Uterus (tissue), 4 donors: Measurements from ENCODE around the gene F5. TPM values are rescaled to one million over a fixed set of nuclear protein-coding genes. Genes with fewer than 3 reads are reported as not detected.

Source experiments
- DNase-seq, 2 donors: peaks; one replicate each; pipeline ENCODE4 v3.0.0-alpha.2; 2019 to 2020
- H3K27ac ChIP-seq, 2 donors: fragments of 200-600 bp; sonication (generic); 1 replicate in 1 of 2; 2 replicates in 1 of 2; pipeline ENCODE4 v1.5.1; 2016 to 2018
- H3K27me3 ChIP-seq, 2 donors: fragments of 200-600 bp; sonication (generic); one replicate each; pipeline ENCODE4 v1.5.1; 2018 to 2019; ENCODE audit warnings: control low read depth in 1 of 2
- H3K36me3 ChIP-seq, 2 donors: fragments of 200-600 bp; sonication (generic); one replicate each; pipeline ENCODE4 v1.5.1; 2019; ENCODE audit warnings: control low read depth in 1 of 2
- H3K4me1 ChIP-seq, 2 donors: fragments of 200-600 bp; sonication (generic); one replicate each; pipeline ENCODE4 v1.5.1; 2018 to 2019; ENCODE audit warnings: control low read depth in 1 of 2
- H3K4me3 ChIP-seq, 2 donors: fragments of 200-600 bp; sonication (generic); 1 replicate in 1 of 2; 2 replicates in 1 of 2; pipeline ENCODE4 v1.5.1; 2018 to 2019; ENCODE audit warnings: mild to moderate bottlenecking in 1 of 2
- H3K9me3 ChIP-seq, 2 donors: fragments of 200-600 bp; sonication (generic); one replicate each; pipeline ENCODE4 v1.5.1; 2019; ENCODE audit warnings: control low read depth in 1 of 2
- POLR2A ChIP-seq, 2 donors: fragments of 450-650 bp; IDR thresholded peaks; one replicate each; pipeline ENCODE4 v1.6.1; 2016; ENCODE audit warnings: antibody characterized with exemption in 2 of 2, mild to moderate bottlenecking in 1 of 2, moderate library complexity in 1 of 2
- intact Hi-C: fragments of 100-400 bp; cut with DNase I; formaldehyde crosslinking; loops from one replicate; pipeline ENCODE4 v1.15.1; 2023; ENCODE audit warnings: low total_unique reads
- total RNA-seq, 4 donors: library from RNA; depleted of rRNA in 3 of 4; stranded (reverse); fragments of >200 nt in 3 of 4; gene quantifications; one replicate each; pipeline versions ENCODE4 v1.1.0 to v1.2.4, GENCODE V29; 2014 to 2023
- TF ChIP-seq, protein P1 (sequence below), 4 experiments: fragments of 200-600 bp in 2 of 4; fragments of 450-650 bp in 2 of 4; sonication (generic) in 2 of 4; IDR thresholded peaks; one replicate each; pipeline ENCODE4 v1.5.1; 2016 to 2019; ENCODE audit warnings: antibody characterized with exemption in 4 of 4, mild to moderate bottlenecking in 2 of 4, moderate library complexity in 1 of 4
- donor health status: DM: yes; HTN: yes; CAD: no.

Gene F5
- total RNA-seq, 4 donors from 2014 or later = under 0.01 to 1.3 (median 0.43) TPM; not detected in 1

DNA sequence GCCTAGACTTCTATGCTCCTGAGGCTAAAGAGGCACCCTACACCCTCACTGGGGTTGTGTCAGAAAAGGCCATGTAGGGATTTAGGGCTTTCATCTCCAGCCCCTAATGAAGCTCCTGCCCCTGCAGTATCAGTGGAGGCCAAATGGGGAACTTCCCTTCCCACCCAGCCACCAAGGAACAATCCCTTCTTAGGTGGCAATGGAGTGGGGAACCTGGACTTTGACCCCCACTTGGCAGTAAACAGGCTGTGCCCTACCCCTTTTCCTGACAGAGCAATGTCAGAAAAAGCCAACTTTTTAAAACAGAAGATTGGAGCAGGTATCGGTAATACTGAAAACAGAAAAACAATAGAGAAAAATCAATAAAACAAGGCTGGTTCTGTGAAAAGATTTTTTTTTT is 65.1 kb downstream of the F5 start:
- Histone ChIP-seq H3K9me3 (no peaks in the 10 kb centered on the region), H3K36me3 (no peaks in the 10 kb centered on the region), H3K27me3 (no peaks in the 10 kb centered on the region), H3K4me1 (no peaks in the 10 kb centered on the region), H3K27ac (no peak overlapping the region), H3K4me3 (no peak overlapping the region)
- DNase-seq = no peak
- TF ChIP-seq, protein P1, sequence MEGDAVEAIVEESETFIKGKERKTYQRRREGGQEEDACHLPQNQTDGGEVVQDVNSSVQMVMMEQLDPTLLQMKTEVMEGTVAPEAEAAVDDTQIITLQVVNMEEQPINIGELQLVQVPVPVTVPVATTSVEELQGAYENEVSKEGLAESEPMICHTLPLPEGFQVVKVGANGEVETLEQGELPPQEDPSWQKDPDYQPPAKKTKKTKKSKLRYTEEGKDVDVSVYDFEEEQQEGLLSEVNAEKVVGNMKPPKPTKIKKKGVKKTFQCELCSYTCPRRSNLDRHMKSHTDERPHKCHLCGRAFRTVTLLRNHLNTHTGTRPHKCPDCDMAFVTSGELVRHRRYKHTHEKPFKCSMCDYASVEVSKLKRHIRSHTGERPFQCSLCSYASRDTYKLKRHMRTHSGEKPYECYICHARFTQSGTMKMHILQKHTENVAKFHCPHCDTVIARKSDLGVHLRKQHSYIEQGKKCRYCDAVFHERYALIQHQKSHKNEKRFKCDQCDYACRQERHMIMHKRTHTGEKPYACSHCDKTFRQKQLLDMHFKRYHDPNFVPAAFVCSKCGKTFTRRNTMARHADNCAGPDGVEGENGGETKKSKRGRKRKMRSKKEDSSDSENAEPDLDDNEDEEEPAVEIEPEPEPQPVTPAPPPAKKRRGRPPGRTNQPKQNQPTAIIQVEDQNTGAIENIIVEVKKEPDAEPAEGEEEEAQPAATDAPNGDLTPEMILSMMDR (IDR thresholded peaks at IDR 0.05) = no peak
- no peak for TF ChIP-seq POLR2A (IDR thresholded peaks at IDR 0.05)
- intact Hi-C loops = no loop called here

DNA sequence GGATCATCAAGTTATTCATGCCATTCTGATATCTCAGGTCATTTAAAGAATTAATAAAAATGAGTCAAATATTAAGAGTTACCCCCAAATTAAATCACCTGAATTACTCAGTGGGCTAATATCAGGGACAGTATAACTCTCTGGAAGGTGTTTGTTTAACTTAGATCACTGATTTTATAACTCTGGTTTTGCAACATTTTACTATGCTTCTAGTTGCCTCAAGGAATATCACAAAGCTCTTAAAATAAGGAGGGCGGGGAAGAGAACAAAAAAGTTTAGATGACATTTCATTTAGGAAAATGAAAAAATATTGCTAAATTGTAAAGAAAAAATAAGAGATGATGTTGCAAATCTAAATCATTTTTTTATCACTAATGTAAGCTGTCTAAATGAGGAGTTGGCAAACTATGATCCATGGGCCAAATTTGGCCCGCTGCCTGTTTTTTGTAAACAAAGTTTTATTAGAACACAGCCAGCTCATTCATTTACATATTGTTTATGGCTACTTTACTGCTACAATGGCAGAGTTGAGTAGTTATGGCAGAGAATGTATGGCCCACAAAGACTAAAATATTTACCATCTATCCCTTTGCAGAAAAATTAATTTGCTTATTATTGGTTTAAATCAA is 68.6 kb downstream of the F5 start:
- Histone ChIP-seq H3K27ac (no peak overlapping the region), H3K36me3 (no peaks in the 10 kb centered on the region), H3K9me3 (no peaks in the 10 kb centered on the region), H3K27me3 (no peaks in the 10 kb centered on the region), H3K4me3 (no peak overlapping the region), H3K4me1 (no peaks in the 10 kb centered on the region)
- no peak for TF ChIP-seq POLR2A (IDR thresholded peaks at IDR 0.05)
- TF ChIP-seq, protein P1 (IDR thresholded peaks at IDR 0.05) = no peak
- intact Hi-C loops = no loop called here
- no peak for DNase-seq

DNA sequence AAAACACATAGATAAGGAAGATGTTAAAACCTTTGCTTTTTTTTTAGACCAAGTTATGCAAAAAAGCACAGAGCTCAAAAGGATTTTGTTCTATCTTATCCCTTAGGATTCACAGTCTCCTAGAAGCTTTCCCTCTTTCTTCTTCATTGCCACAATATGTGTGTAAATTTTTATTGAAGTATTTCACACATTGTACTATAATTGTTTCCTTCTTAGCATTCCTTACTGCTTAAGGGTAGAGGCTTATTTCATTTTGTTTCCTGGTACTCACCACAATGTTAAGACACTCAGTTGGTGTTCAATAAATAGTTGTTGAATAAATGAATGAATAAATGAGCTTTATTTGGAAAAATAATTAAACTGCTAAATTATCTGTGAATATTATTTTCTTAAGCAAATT is 70.6 kb downstream of the F5 start:
- no peaks in the 10 kb centered on the region for H3K9me3 ChIP-seq
- no peaks in the 10 kb centered on the region for H3K4me1 ChIP-seq
- intact Hi-C loops = no loop called here
- no peak overlapping the region for H3K4me3 ChIP-seq
- DNase-seq = no peak
- TF ChIP-seq, protein P1 (IDR thresholded peaks at IDR 0.05) = no peak
- TF ChIP-seq POLR2A (IDR thresholded peaks at IDR 0.05) = no peak
- H3K27me3 ChIP-seq = no peaks in the 10 kb centered on the region
- H3K36me3 ChIP-seq = no peaks in the 10 kb centered on the region
- H3K27ac ChIP-seq = no peak overlapping the region

DNA sequence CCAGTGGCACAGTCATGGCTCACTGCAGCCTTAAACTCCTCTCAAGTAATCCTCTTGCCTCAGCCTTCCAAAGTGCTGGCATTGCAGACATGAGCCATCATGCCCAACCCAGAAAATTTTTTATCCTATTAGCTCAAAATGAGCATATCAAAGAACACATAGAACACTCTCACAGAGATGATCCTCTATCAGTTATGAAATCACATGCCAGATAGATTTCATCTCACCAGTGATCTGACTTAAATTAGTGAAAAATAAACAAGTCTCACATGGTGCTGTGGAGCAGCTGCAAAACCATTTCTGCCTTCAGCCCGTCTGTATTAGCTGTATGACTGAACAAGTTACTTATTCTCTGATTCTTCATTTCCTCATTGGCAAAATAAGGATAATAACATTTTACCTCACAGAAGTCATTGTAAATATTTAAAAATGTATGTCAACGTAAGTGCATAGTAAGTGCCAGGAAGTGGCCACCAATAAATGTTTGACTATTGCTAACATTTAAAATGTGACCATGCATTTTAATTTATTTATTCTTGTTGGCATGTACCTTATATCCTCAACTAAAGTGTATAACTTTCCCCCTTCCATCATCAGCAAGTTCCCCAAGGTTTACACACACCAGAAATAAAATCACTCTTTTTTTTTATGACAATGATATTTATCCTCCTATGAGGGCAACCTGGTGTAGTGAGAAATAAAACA is 71.6 kb downstream of the F5 start:
- no peak for DNase-seq
- H3K4me3 ChIP-seq = no peak overlapping the region
- intact Hi-C loops = no loop called here

DNA sequence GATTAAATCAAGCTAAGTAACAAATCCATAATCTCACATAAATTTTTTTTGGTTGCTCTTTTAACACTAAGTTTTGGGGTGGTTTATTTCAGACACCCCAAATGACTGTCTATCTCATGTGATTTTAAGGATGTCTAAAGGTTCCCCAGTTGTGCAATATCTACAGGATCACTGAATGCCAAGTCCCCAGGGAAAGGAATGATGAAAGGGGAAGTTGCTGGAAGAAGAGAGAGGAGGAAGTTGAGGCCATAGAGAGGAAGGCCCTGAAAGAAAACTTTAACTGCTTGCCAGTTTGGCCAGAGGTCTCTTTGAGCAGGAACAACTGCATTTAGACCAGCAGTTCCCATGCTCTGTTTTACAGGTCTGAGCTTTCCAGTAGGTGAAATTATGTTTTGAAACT is 73.1 kb downstream of the F5 start:
- Histone ChIP-seq H3K36me3 (no peaks in the 10 kb centered on the region), H3K4me1 (no peaks in the 10 kb centered on the region), H3K27ac (no peak overlapping the region), H3K4me3 (no peak overlapping the region), H3K9me3 (no peaks in the 10 kb centered on the region), H3K27me3 (no peaks in the 10 kb centered on the region)
- DNase-seq = no peak
- intact Hi-C loops = no loop called here
- TF ChIP-seq, protein P1 (IDR thresholded peaks at IDR 0.05) = no peak
- TF ChIP-seq POLR2A (IDR thresholded peaks at IDR 0.05) = no peak

More for the DNA sequence above, 71.6 kb downstream of the F5 start:
- TF ChIP-seq, protein P1 (IDR thresholded peaks at IDR 0.05) = no peak
- no peak for TF ChIP-seq POLR2A (IDR thresholded peaks at IDR 0.05)
- Histone ChIP-seq H3K9me3 (no peaks in the 10 kb centered on the region), H3K4me1 (no peaks in the 10 kb centered on the region), H3K36me3 (no peaks in the 10 kb centered on the region), H3K27ac (no peak overlapping the region), H3K27me3 (no peaks in the 10 kb centered on the region)
